ENCODE results near the gene TTC8. TPM values are rescaled to one million over a fixed set of nuclear protein-coding genes. Genes with fewer than 3 reads are reported as not detected.

The TTC8 gene
- total and polyA plus RNA-seq, 2 donors (not counting 3 experiments of a cell fraction or from before 2014, with no cell fraction given) = 11.9 to 16.3 TPM

DNA sequence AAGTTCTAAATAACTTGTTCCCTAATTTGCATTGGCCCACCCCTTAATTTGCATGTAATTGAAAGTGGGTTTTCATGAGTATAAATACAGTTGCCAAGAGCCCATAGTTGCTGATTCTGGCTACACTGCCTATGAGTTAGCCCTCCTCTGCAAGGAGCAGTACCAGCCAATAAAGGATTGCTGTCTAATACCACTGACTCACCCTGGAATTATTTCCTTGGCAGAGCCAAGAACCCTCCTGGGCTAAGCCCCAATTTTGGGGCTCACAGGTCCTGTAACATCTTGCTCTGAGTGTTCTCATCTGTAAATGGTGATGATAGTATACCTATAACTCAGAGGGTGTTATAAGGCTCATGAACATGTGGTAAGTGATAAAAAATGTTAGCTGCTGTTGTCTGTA is 6.8 kb downstream of the TTC8 start:
- intact Hi-C loops (cut with micrococcal nuclease) (no loop called here), dilution Hi-C loops (cut with MboI; ENCODE audit: extremely low pct_ligation_motif_present, low sequenced_read_pairs) (no loop called here)
- BruUV-seq (replicated peaks) = no TSS peak
- H3K27ac ChIP-seq (ENCODE audit: insufficient read depth, low read depth, low read length) = no peak overlapping the region
- peaks cover 9% of the 10 kb centered on the region for H3K4me1 ChIP-seq (ENCODE audit: control insufficient read depth, extremely low read depth, insufficient read depth, low read length)
- POLR2A ChIA-PET = no interaction called here
- no peaks in the 10 kb centered on the region for H3K36me3 ChIP-seq (ENCODE audit: control insufficient read depth in 2 of 2, extremely low read depth in 1 of 2, insufficient read depth in 2 of 2, low read length in 2 of 2)
- H3K4me3 ChIP-seq (replicated peaks in 1 of 3; ENCODE audit: insufficient read depth in 1 of 3, low read depth in 1 of 3, low read length in 3 of 3) = no peak overlapping the region
- no peak overlapping the region for H2AFZ ChIP-seq (ENCODE audit: low read depth, low read length)
- no peak overlapping the region for H3K9ac ChIP-seq (replicated peaks; ENCODE audit: extremely low read depth, insufficient read depth, low read length)
- no peak for TF ChIP-seq POLR2A (IDR thresholded peaks at IDR 0.05; ENCODE audit: low read depth, low read length)
- TF ChIP-seq, protein P1, sequence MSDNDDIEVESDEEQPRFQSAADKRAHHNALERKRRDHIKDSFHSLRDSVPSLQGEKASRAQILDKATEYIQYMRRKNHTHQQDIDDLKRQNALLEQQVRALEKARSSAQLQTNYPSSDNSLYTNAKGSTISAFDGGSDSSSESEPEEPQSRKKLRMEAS (IDR thresholded peaks at IDR 0.05; ENCODE audit: insufficient read depth, insufficient read length) = no peak
- no peak for TF ChIP-seq EZH2 (IDR thresholded peaks at IDR 0.05; ENCODE audit: borderline replicate concordance, low read depth, low read length, severe bottlenecking)
- TF ChIP-seq, protein P2, sequence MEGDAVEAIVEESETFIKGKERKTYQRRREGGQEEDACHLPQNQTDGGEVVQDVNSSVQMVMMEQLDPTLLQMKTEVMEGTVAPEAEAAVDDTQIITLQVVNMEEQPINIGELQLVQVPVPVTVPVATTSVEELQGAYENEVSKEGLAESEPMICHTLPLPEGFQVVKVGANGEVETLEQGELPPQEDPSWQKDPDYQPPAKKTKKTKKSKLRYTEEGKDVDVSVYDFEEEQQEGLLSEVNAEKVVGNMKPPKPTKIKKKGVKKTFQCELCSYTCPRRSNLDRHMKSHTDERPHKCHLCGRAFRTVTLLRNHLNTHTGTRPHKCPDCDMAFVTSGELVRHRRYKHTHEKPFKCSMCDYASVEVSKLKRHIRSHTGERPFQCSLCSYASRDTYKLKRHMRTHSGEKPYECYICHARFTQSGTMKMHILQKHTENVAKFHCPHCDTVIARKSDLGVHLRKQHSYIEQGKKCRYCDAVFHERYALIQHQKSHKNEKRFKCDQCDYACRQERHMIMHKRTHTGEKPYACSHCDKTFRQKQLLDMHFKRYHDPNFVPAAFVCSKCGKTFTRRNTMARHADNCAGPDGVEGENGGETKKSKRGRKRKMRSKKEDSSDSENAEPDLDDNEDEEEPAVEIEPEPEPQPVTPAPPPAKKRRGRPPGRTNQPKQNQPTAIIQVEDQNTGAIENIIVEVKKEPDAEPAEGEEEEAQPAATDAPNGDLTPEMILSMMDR (IDR thresholded peaks at IDR 0.05; ENCODE audit: extremely low read depth in 1 of 2, insufficient read depth in 1 of 2, low read depth in 1 of 2, low read length in 2 of 2) = no peak
- no peak for TF ChIP-seq GATA2 (IDR thresholded peaks at IDR 0.05; ENCODE audit: insufficient read depth, insufficient read length, low read depth, low read length)
- TF ChIP-seq MYC (IDR thresholded peaks at IDR 0.05; ENCODE audit: low read depth, low read length) = no peak
- no peak for TF ChIP-seq JUN (IDR thresholded peaks at IDR 0.05; ENCODE audit: borderline replicate concordance, insufficient read depth, insufficient read length, low read depth)
- no peak for TF ChIP-seq FOS (IDR thresholded peaks at IDR 0.05; ENCODE audit: borderline replicate concordance, insufficient read depth, low read length)
- no peak for TF ChIP-seq POLR2AphosphoS5 (IDR thresholded peaks at IDR 0.05; ENCODE audit: insufficient read depth, low read depth, low read length)
- peak; percentile 2 for DNase-seq (ENCODE audit: low read depth, low spot score)
- H3K9me3 ChIP-seq (replicated peaks; ENCODE audit: control insufficient read depth, insufficient read depth, low read length) = no peaks in the 10 kb centered on the region
- no peak for FAIRE-seq
- H3K4me2 ChIP-seq (ENCODE audit: insufficient read depth, low read length) = no peak overlapping the region
- H4K20me1 ChIP-seq (replicated peaks; ENCODE audit: control insufficient read depth, extremely low read depth, insufficient read depth, low read length) = no peaks in the 10 kb centered on the region
- H3K79me2 ChIP-seq (ENCODE audit: control insufficient read depth, insufficient read depth, low read length) = no peaks in the 10 kb centered on the region
- H3K9me1 ChIP-seq (replicated peaks; ENCODE audit: control insufficient read depth, extremely low read depth, insufficient read depth, low read length) = no peaks in the 10 kb centered on the region
- H3K27me3 ChIP-seq (ENCODE audit: control insufficient read depth in 2 of 2, insufficient read depth in 2 of 2, low read length in 2 of 2) = no peaks in the 10 kb centered on the region
- CTCF ChIA-PET = no interaction called here
